ENCODE measurements around the gene MYEOV.

DNA sequence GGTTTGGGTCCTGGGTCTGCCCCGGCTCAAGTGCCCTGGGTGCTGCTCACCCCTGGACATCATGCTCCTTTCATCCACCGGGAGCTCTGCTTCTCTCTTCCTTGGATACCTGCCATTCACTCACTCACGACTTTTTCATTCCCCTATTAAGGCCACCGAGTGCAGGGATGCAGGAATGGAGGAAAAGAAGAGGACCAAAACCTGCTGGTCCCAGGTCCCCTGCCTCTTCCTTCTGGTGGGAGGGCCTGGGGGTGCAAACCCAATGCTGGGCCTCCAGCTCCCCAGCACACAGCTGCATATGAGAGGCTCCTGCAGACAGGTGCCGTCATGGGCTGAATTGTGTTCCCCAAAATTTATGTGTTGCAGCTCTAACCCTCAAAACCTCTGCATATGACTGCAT lies 36.8 kb upstream of the MYEOV start:
- TF ChIP-seq, protein P1, sequence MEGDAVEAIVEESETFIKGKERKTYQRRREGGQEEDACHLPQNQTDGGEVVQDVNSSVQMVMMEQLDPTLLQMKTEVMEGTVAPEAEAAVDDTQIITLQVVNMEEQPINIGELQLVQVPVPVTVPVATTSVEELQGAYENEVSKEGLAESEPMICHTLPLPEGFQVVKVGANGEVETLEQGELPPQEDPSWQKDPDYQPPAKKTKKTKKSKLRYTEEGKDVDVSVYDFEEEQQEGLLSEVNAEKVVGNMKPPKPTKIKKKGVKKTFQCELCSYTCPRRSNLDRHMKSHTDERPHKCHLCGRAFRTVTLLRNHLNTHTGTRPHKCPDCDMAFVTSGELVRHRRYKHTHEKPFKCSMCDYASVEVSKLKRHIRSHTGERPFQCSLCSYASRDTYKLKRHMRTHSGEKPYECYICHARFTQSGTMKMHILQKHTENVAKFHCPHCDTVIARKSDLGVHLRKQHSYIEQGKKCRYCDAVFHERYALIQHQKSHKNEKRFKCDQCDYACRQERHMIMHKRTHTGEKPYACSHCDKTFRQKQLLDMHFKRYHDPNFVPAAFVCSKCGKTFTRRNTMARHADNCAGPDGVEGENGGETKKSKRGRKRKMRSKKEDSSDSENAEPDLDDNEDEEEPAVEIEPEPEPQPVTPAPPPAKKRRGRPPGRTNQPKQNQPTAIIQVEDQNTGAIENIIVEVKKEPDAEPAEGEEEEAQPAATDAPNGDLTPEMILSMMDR (IDR thresholded peaks at IDR 0.05), result no peak
- no peak for TF ChIP-seq POLR2A (IDR thresholded peaks at IDR 0.05)

Measured in lower leg skin (tissue), 3 donors.